PC-9 (cell line): ENCODE results near the gene PRXL2B.

ENCODE experiments used
- CTCF ChIP-seq: fragments of 200-600 bp; sonication (generic); conservative IDR thresholded peaks from 2 replicates; pipeline ENCODE4 v1.6.1; 2017; ENCODE audit warnings: mixed run types, antibody characterized with exemption, mild to moderate bottlenecking, moderate library complexity
- EZH2 ChIP-seq: fragments of 200-600 bp; sonication (generic); IDR thresholded peaks from 2 replicates; pipeline ENCODE4 v1.8.0; 2017; ENCODE audit warnings: antibody characterized with exemption, low read depth

- TF ChIP-seq CTCF (no peak), EZH2 (no peak)
Observed at GRCh38 chr1:2545754-2546514, 40.6 kb upstream of the PRXL2B start.
